Peyer's patch (tissue), 4 donors: Measurements from ENCODE around the gene IWS1. TPM values are rescaled to one million over a fixed set of nuclear protein-coding genes. Genes with fewer than 3 reads are reported as not detected.

Experiments used
- DNase-seq, 3 donors: peaks; one replicate each; pipeline ENCODE4 v3.0.0-alpha.2; 2017 to 2019
- H3K27ac ChIP-seq, 4 donors: fragments of 200-600 bp; sonication (generic); one replicate each; pipeline ENCODE4 v1.5.1; 2016 to 2019
- H3K27me3 ChIP-seq, 2 donors: fragments of 200-600 bp; sonication (generic); one replicate each; pipeline ENCODE4 v1.5.1; 2019
- H3K36me3 ChIP-seq, 3 donors: fragments of 200-600 bp; sonication (generic); one replicate each; pipeline ENCODE4 v1.5.1; 2016 to 2019
- H3K4me1 ChIP-seq, 4 donors: fragments of 200-600 bp; sonication (generic); one replicate each; pipeline ENCODE4 v1.5.1; 2016 to 2019
- H3K4me3 ChIP-seq, 4 donors: fragments of 200-600 bp; sonication (generic); 1 replicate in 3 of 4; 2 replicates in 1 of 4; pipeline ENCODE4 v1.5.1; 2016 to 2019; ENCODE audit warnings: mild to moderate bottlenecking in 1 of 4
- H3K9me3 ChIP-seq, 4 donors: fragments of 200-600 bp; sonication (generic); one replicate each; pipeline ENCODE4 v1.5.1; 2016 to 2019; ENCODE audit warnings: mild to moderate bottlenecking in 1 of 4
- POLR2A ChIP-seq, 2 donors: fragments of 450-650 bp; IDR thresholded peaks; one replicate each; pipeline ENCODE4 v1.5.1; 2017; ENCODE audit warnings: antibody characterized with exemption in 2 of 2, mild to moderate bottlenecking in 2 of 2, moderate library complexity in 2 of 2
- total RNA-seq, 4 donors: library from RNA; depleted of rRNA; stranded (reverse); fragments of >200 nt; gene quantifications; one replicate each; pipeline ENCODE4 v1.1.0, GENCODE V29; 2016
- TF ChIP-seq, protein P1 (sequence below), 6 experiments: fragments of 450-650 bp in 4 of 6; fragments of 200-600 bp in 2 of 6; sonication (generic) in 1 of 6; IDR thresholded peaks; one replicate each; pipeline ENCODE4 v1.5.1; 2017 to 2019; ENCODE audit warnings: antibody characterized with exemption in 6 of 6, mild to moderate bottlenecking in 3 of 6, moderate library complexity in 1 of 6

Gene IWS1
- total RNA-seq, 4 donors from 2014 or later: 39.6 to 189 (median 54.6) TPM

DNA sequence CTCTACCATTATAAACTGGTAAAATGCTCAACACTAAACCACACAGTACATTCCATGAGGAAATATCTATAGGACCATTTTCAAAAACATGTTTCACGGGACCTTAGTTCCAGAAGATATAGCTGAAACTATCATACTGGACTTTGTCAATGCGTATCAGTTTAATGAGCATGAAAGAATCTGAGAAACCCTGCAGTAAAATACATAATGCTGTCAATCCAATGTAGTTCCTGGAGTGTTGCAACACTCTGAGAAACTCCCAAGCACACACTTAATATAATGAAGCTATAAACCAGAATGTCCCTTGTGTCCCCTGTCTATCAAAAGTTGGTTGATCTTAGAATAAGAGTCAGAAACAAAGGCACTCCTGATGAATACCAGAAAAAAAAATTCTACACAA, 16.2 kb downstream of the IWS1 start:
- H3K9me3 ChIP-seq: no peaks in the 10 kb centered on the region
- H3K27ac ChIP-seq: peak overlapping the region in 2 of 4 donors; percentile 50 to 58
- DNase-seq: no peak
- no peak overlapping the region for H3K4me3 ChIP-seq
- no peaks in the 10 kb centered on the region for H3K27me3 ChIP-seq
- peaks cover 0 to 35% (median 3%) of the 10 kb centered on the region in 4 donors for H3K4me1 ChIP-seq
- peaks cover 0 to 25% (median 0%) of the 10 kb centered on the region in 3 donors for H3K36me3 ChIP-seq
- TF ChIP-seq, protein P1, sequence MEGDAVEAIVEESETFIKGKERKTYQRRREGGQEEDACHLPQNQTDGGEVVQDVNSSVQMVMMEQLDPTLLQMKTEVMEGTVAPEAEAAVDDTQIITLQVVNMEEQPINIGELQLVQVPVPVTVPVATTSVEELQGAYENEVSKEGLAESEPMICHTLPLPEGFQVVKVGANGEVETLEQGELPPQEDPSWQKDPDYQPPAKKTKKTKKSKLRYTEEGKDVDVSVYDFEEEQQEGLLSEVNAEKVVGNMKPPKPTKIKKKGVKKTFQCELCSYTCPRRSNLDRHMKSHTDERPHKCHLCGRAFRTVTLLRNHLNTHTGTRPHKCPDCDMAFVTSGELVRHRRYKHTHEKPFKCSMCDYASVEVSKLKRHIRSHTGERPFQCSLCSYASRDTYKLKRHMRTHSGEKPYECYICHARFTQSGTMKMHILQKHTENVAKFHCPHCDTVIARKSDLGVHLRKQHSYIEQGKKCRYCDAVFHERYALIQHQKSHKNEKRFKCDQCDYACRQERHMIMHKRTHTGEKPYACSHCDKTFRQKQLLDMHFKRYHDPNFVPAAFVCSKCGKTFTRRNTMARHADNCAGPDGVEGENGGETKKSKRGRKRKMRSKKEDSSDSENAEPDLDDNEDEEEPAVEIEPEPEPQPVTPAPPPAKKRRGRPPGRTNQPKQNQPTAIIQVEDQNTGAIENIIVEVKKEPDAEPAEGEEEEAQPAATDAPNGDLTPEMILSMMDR (IDR thresholded peaks at IDR 0.05): no peak
- no peak for TF ChIP-seq POLR2A (IDR thresholded peaks at IDR 0.05)

DNA sequence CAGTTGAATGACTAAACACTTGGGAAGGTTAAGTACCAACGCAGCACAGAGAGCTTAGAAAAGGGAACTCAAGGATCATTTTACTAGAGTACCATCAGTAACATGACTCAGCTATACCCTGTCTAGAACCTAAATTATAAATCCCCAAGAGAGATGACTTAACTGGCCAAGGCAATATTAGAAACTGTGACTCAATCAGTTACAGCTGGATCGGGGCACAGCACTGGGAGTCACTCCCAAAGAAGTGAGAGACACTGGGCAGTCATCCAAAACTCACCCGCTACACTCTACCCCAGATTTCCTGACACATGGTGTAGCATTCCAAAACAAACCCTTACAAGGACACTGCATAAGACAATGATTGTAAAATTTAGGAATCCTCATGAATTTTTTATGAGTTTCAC, 17.7 kb downstream of the IWS1 start:
- H3K27ac ChIP-seq: peak overlapping the region in 3 of 4 donors; percentile 15 to 54 (median 50)
- no peaks in the 10 kb centered on the region for H3K9me3 ChIP-seq
- H3K27me3 ChIP-seq: no peaks in the 10 kb centered on the region
- no peak for TF ChIP-seq POLR2A (IDR thresholded peaks at IDR 0.05)
- TF ChIP-seq, protein P1 (IDR thresholded peaks at IDR 0.05): no peak
- H3K36me3 ChIP-seq: peaks cover 0 to 26% (median 0%) of the 10 kb centered on the region in 3 donors
- H3K4me3 ChIP-seq: no peak overlapping the region
- DNase-seq: peak in 1 of 3 donors; percentile 63
- peaks cover 0 to 30% (median 3%) of the 10 kb centered on the region in 4 donors for H3K4me1 ChIP-seq

DNA sequence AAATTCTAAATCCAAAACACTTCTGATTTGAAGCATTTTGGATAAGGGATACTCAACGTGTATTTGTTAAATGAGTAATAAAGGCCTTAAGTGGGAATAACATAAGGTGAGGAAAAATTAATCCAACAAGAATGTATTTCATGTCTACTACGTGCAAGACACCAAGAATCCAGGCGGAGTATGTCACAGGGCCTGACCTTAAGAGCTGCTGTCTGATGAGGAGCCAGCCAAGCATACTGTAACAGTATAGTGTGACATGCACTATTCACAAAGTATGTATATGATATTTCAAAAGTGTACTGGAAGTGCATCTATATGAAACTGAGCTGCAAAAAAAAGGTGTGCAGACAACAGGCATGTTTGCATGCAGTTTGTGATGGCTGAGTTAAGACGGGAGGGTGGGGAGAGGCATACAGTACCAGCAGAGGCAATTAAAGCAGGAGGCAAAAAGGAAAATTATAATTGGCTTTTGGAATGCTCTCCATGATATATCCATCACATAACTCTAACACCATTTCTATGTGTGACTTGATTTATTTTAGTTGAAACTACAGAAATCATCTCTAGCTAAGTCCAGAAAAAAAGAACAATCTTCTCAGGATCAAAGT, 18.2 kb downstream of the IWS1 start:
- no peaks in the 10 kb centered on the region for H3K27me3 ChIP-seq
- H3K27ac ChIP-seq: peak overlapping the region in 1 of 4 donors; percentile 50
- no peaks in the 10 kb centered on the region for H3K9me3 ChIP-seq
- TF ChIP-seq, protein P1 (IDR thresholded peaks at IDR 0.05): no peak
- TF ChIP-seq POLR2A (IDR thresholded peaks at IDR 0.05): no peak
- H3K4me3 ChIP-seq: no peak overlapping the region
- H3K36me3 ChIP-seq: peaks cover 0 to 31% (median 0%) of the 10 kb centered on the region in 3 donors
- peaks cover 0 to 30% (median 3%) of the 10 kb centered on the region in 4 donors for H3K4me1 ChIP-seq
- DNase-seq: no peak

DNA sequence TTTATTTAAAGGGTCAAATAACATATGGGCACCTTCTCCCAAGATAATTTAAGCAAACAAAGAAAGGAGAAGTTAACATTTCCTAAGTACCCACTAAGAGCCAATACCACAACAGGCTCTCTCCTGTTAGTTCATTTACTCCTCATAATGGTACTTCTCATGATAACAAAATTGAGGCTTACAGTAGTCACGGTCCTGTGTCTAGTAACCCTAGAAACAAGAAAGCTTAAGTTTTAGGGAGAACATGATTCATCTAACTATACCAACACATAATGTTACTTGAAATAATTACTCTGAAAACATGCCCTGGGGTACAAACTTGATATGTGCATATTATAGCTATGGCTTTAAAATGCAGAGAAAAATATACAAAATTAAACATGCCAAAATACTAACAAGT, 19.8 kb downstream of the IWS1 start:
- Histone ChIP-seq H3K36me3 (peaks cover 0 to 41% (median 0%) of the 10 kb centered on the region in 3 donors), H3K9me3 (no peaks in the 10 kb centered on the region), H3K4me3 (no peak overlapping the region), H3K4me1 (peaks cover 0 to 28% (median 3%) of the 10 kb centered on the region in 4 donors), H3K27me3 (no peaks in the 10 kb centered on the region), H3K27ac (no peak overlapping the region)
- TF ChIP-seq POLR2A (IDR thresholded peaks at IDR 0.05): no peak
- TF ChIP-seq, protein P1 (IDR thresholded peaks at IDR 0.05): no peak
- DNase-seq: no peak

DNA sequence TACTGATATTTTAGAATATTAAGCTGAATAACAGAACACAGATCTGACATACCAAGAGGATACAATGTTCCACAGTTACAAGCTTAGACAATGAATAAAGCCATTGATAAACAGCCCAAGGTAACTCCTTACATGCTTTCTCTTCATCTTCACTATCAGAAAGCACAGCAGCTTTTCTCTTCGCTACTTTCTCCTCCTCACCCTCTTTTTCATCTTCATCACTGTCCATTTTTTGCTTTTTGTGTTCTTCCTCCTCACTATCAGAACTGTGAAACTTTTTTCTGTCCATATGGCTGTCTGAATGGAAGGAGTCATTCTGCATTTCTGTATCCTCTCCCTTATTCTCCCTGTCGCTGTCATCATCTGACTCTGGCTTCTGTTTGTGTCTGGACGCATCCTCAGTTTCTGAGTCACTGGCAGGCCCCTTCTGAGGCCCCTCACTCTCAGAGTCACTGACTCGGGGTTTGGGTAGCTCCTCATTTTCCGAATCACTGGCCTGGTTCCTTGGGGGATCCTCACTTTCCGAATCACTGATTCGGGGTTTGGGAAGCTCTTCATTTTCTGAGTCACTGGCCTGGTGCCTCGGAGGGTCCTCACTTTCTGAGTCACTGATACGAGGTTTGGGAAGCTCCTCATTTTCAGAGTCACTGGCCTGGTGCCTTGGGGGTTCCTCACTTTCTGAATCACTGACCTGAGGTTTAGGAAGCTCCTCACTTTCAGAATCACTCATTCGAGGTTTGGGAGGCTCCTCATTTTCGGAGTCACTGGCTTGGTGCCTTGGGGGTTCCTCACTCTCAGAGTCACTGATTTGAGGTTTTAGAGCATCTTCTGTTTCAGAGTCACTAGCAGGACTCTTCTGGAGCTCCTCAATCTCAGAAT, 21.5 kb downstream of the IWS1 start:
- Histone ChIP-seq H3K9me3 (no peaks in the 10 kb centered on the region), H3K36me3 (peaks cover 0 to 58% (median 0%) of the 10 kb centered on the region in 3 donors), H3K27me3 (no peaks in the 10 kb centered on the region), H3K4me3 (no peak overlapping the region), H3K4me1 (peaks cover 0 to 18% (median 3%) of the 10 kb centered on the region in 4 donors), H3K27ac (no peak overlapping the region)
- DNase-seq: no peak
- TF ChIP-seq, protein P1 (IDR thresholded peaks at IDR 0.05): no peak
- no peak for TF ChIP-seq POLR2A (IDR thresholded peaks at IDR 0.05)
